ENCODE measurements around the gene LRP5. TPM values are rescaled to one million over a fixed set of nuclear protein-coding genes. Genes with fewer than 3 reads are reported as not detected.

LRP5 gene
- total RNA-seq, 1 donor from 2014 or later = 101 TPM

- DNase-seq (ENCODE audit: low read depth in 2 of 2) = peak in 1 of 2 donors; percentile 45
These were observed 33.5 kb downstream of the LRP5 start for GRCh38 chr11:68345776-68346461.

GRCh38 chr11:68346462-68346790 is 34.0 kb downstream of the LRP5 start:
- DNase-seq (ENCODE audit: low read depth in 2 of 2) = no peak

DNA sequence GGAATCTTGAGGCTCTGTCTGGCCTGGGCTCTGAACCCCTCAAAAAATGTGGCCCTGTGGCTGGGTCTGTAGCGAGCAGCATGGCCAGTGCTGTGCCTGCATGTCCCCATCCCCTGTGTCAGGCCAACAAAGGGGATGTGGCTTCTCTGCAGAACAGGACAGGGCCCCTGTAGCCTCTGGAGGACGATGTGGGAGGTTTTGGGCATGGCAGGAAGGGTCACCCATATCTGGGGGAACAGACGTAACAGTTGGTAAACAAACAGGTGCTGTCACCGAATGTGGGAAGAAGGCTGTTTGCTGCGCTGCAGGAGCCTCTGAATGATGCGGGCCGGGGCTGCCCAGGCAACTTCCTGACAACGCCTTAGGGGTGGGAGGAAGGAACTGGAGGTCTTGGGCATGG is 35.0 kb downstream of the LRP5 start:
- DNase-seq (ENCODE audit: low read depth in 2 of 2) = no peak

- DNase-seq (ENCODE audit: low read depth in 2 of 2) = no peak
These were observed 35.5 kb downstream of the LRP5 start for GRCh38 chr11:68347841-68348240.

DNA sequence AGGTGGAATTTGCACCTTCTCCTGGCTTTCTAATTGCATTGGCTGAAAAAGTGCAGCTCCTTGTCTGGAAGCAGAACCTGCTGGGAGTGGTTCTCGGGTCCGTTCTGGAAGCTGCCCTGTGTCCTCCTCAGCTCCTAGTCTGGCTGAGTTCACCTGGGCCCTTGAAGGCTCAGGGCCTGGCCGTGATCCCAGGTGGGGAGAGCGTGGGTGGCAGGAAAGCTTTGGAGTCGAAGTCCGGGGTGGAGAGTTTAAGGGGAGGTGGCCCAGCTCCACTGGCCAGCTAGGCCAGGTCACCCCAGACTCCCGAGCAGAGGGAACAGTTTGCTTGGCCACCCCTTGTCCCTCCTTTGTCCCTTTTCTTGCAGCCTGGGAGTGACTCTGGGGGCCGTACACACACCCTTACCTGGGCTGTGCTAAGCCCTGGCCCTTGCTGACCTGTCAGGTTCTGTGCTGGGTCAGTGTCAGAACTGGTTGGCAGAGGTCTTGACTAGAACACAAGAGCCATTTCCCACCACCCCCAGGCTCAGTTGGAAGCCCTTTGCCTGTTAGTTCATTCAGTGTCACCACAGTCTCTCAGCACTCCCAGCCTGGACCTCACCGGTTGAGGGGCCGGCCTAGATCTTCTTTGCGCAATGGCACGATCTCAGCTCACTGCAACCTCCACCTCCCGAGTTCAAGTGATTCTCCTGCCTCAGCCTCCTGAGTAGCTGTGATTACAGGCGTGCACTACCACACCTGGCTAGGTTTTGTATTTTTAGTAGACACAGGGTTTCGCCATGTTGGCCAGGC is 37.3 kb downstream of the LRP5 start:
- no peak for DNase-seq (ENCODE audit: low read depth in 2 of 2)

GRCh38 chr11:68350759-68351449 is 38.5 kb downstream of the LRP5 start:
- no peak for DNase-seq (ENCODE audit: low read depth in 2 of 2)

GRCh38 chr11:68351450-68352275 is 39.3 kb downstream of the LRP5 start:
- no peak for DNase-seq (ENCODE audit: low read depth in 2 of 2)

DNA sequence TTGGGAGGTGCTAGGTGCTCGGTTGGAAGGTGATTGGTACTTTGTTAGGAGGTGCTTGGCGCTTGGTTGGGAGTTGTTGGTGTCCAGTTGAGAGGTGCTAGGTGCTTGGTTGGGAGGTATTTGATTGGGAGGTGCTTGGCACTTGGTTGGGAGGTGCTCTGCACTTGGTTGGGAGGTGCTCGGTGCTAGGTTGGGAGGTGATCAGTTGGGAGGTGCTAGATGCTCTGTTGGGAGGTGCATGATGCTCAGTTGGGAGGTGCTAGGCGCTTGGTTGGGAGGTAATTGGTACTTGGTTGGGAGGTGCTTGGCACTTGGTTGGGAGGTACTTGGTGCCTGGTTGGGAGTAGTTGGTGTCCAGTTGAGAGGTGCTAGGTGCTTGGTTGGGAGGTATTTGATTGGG is 40.2 kb downstream of the LRP5 start:
- DNase-seq (ENCODE audit: low read depth in 2 of 2) = no peak

- no peak for DNase-seq (ENCODE audit: low read depth in 2 of 2)
These were observed 40.7 kb downstream of the LRP5 start for GRCh38 chr11:68353118-68353517.

- DNase-seq (ENCODE audit: low read depth in 2 of 2) = no peak
These were observed 41.3 kb downstream of the LRP5 start for GRCh38 chr11:68353669-68354068.

DNA sequence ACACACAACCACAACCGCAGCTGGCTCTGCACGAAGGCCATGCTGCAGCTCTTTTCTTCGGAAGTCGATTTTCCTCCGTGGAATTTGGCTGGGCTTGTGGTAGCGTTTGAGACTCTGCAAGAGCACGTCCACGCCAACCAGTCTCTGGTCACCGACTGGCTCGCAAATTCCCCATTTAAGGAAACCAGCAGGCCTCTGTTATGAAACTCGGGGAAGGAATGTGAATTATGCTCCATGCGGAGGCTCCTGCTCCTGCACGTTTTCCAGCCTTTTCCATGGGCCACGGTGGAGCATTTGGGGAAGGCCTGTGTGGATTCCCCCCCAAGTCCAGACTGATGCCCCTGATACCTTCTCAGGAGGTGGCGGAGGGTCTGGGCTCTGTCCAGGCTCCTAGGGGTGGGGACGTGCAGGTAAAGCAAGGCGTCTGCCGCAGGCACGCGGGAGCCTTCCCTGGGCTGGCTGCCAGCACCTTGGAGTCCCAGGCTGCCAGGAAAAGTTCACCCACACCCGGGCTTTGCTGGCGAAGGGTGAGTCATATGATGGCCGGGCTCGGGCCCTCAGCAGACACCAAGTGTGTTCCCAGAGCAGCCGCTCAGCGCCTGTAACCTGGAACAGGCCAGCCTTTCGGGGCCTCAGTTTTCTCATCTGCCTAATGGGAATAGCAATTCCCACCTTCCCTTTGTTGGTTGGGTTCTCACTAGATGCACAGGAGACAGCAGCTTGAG is 41.9 kb downstream of the LRP5 start:
- peak in 1 of 2 donors; percentile 79 for DNase-seq (ENCODE audit: low read depth in 2 of 2)

DNA sequence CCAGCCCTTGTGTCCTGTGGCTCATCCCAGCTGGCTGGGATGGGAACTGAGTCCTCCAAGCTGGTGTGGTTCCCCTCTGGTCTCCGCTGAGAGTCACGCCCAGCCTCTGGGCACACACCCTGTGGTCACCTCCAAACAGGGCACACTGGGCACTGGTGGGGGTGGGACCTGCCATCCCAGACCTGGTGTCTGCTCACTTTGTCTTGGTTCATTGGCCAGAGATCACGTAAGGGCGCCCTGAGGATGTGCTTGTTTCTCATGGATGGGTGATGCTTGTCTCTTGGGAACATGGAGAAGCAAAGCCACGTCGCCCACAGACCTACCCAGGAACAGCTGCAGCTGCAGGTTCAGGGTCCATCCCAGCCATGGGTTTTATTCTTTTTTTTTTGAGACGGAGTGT is 43.1 kb downstream of the LRP5 start:
- DNase-seq (ENCODE audit: low read depth in 2 of 2) = no peak

DNA sequence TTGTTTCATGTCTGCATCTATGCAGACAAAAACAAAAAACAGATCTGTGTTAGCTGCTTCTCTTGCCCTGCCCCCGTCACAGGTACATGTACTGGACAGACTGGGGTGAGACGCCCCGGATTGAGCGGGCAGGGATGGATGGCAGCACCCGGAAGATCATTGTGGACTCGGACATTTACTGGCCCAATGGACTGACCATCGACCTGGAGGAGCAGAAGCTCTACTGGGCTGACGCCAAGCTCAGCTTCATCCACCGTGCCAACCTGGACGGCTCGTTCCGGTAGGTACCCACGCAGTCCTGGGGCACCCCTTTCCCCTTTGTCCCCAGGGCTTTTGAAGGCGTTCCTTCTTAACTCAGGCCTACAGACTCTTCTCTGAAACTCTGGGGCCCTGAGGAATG is 45.2 kb downstream of the LRP5 start:
- DNase-seq (ENCODE audit: low read depth in 2 of 2) = no peak

DNA sequence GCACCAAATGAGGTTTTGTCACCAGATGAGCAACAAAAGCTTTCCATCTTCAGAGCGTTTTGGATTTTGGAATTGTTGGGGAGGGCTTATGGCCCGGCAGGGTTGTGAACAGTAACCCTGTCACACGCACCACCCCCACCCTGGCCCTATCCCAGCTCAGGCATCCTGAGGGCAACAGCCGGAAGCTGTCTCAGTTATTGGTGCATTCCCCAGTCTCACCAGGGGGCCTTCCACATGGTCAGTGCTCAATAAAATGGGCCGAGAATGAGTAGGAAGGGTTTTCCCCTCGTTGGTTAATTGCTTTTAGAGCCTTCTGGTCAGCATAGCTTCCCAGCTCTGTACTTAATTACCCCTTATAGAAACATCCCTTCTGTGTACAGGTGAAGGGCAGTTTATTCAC is 46.0 kb downstream of the LRP5 start:
- peak in 1 of 2 donors; percentile 68 for DNase-seq (ENCODE audit: low read depth in 2 of 2)

DNA sequence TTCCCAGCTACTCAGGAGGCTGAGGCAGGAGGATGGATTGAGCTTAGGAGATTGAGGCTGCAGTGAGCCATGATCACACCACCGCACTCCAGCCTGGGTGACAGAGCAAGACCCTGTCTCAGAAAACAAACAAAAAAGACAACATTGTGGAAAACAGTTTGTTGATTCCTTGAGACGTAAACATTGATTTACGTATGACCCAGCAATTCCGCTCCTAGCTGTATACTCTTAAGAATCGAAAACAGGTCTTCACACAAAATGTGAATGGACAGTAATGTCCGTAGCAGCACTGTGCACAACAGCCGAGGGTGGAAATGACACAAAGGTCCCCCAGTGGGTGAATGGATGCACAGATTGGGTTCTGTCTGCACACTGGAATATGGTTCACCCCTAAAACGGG is 49.3 kb downstream of the LRP5 start:
- no peak for DNase-seq (ENCODE audit: low read depth in 2 of 2)

GRCh38 chr11:68362801-68363379 is 50.5 kb downstream of the LRP5 start:
- no peak for DNase-seq (ENCODE audit: low read depth in 2 of 2)

DNA sequence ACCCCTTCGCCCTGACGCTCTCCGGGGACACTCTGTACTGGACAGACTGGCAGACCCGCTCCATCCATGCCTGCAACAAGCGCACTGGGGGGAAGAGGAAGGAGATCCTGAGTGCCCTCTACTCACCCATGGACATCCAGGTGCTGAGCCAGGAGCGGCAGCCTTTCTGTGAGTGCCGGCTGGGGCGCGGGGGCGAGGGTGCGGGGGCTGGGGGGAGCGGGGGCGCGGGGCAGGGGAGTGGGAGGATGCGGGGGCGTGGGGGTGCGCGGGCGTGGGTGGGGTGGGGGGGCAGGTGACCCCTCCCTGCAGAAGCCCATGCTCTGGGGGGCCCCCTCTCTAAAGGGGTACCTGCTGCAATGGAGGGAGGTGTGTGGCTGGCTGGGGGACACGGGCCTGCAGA is 51.4 kb downstream of the LRP5 start:
- DNase-seq (ENCODE audit: low read depth in 2 of 2) = no peak

DNA sequence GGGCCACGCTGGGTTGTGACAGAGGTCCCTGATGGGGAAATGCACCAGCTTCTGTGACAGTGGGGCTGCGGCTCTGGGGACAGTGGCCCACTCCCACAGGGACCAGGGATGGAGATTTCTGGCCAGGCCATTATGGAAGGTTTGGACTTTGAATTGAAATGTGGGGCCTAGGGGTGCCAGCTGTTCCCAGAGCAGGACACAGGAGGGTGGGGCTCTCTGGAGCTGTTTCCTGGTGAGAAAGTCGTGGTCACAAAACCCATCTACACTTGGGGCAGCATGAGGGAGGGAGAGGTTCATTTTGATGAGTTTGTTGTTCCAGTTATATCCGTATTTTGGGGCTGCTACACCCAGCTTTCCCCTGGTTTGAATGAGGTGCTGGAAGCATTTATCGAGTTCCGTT is 52.2 kb downstream of the LRP5 start:
- no peak for DNase-seq (ENCODE audit: low read depth in 2 of 2)

- no peak for DNase-seq (ENCODE audit: low read depth in 2 of 2)
These were observed 53.6 kb downstream of the LRP5 start for GRCh38 chr11:68365943-68366435.

DNA sequence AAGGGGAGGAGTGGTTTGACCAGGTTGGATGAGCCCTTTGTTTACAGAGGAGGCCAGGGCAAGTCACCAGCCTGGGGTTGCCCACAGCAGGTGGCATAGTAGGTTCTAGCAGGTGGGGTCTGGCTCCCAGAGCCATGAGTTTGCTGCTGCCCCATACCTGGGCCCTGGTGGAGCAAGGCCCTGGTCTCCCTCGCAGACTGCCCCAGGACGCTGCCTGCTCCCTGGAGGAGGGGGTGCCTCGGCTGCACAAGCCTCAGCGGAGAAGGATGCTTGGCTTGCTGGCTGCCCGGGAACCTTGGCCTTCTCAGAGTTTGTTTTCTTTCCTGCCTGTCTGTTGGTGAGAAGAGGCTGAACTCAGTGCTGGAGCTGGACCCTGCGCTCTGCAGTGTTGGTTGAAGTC is 54.9 kb downstream of the LRP5 start:
- no peak for DNase-seq (ENCODE audit: low read depth in 2 of 2)

- no peak for DNase-seq (ENCODE audit: low read depth in 2 of 2)
These were observed 57.4 kb downstream of the LRP5 start for GRCh38 chr11:68369756-68370155.

Data from lung microvascular endothelial cell (primary cell).